ENCODE data around the gene UBA52. TPM values are rescaled to one million over a fixed set of nuclear protein-coding genes. Genes with fewer than 3 reads are reported as not detected.

Gene UBA52
- total and polyA plus RNA-seq, 2 of the 13 experiments (the other 11 are each of a cell fraction or from before 2014, with no cell fraction given) = 959 to 1,782 TPM

DNA sequence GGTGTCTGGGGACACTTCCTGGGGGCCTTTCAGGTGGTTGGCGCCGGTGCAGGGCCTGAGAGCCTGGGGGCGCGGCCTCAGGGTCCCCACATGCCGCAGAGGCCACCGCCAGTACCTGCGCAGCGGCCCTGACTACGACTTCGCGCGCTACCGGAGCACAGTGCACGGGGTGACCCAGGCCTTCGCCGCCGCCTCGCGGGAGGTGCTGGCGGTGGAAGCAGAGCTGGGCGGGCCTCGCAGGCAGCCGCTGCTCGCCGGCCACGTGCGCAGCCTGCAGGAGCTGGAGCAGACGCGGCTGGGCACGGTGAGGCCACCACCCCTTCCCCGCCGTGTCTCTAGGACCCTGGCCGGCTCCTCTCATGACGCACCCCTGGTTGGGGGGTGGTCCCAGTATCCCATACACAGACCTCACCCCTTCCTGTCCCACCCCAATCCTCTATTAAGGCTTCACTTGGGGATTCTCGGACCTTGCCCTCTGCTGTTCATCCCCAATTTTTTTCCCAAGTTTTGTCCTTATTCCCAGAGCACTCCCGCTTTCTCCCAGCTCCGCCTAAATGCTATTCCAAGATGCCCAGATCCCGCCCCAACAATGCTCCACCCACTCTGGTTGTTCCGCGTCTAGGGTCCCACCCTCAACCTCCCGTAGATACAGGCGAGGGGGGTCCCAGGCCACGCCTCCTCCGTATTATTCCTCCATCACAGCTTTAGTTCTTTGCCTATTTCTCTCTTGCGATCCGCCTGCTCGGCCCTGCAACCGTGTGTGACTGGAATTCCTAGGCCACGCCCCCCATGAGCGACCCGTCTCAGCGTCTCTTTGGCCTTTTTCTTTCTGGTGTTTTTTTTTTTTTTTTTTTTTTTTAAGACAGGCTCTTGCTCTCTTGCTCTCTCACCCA is 18.0 kb downstream of the UBA52 start (continued):
- no peak for TF ChIP-seq RBAK (CRISPR knock-in tag; IDR thresholded peaks at IDR 0.05)
- TF ChIP-seq ZNF232 (CRISPR knock-in tag; IDR thresholded peaks at IDR 0.05; ENCODE audit: borderline replicate concordance) = peak; percentile 95
- TF ChIP-seq ZNF614 (CRISPR knock-in tag; IDR thresholded peaks at IDR 0.05; ENCODE audit: borderline replicate concordance) = no peak; the same call in 1 of the 2 replicates
- TF ChIP-seq NFYC (CRISPR knock-in tag; IDR thresholded peaks at IDR 0.05) = peak; percentile 29; the same call in 1 of the 2 replicates
- no peak for TF ChIP-seq PPARG (CRISPR knock-in tag; conservative IDR thresholded peaks at IDR 0.05)
- no peak for TF ChIP-seq SIX1 (CRISPR knock-in tag; IDR thresholded peaks at IDR 0.05; ENCODE audit: borderline replicate concordance)
- TF ChIP-seq ERF (CRISPR knock-in tag; IDR thresholded peaks at IDR 0.05) = peak; percentile 33; the same call in 1 of the 2 replicates
- TF ChIP-seq ZNF34 (CRISPR knock-in tag; IDR thresholded peaks at IDR 0.05; ENCODE audit: borderline replicate concordance) = peak; percentile 20; the same call in 1 of the 2 replicates
- TF ChIP-seq TEAD2 (CRISPR knock-in tag; IDR thresholded peaks at IDR 0.05) = peak; percentile 98
- TF ChIP-seq, protein P1, sequence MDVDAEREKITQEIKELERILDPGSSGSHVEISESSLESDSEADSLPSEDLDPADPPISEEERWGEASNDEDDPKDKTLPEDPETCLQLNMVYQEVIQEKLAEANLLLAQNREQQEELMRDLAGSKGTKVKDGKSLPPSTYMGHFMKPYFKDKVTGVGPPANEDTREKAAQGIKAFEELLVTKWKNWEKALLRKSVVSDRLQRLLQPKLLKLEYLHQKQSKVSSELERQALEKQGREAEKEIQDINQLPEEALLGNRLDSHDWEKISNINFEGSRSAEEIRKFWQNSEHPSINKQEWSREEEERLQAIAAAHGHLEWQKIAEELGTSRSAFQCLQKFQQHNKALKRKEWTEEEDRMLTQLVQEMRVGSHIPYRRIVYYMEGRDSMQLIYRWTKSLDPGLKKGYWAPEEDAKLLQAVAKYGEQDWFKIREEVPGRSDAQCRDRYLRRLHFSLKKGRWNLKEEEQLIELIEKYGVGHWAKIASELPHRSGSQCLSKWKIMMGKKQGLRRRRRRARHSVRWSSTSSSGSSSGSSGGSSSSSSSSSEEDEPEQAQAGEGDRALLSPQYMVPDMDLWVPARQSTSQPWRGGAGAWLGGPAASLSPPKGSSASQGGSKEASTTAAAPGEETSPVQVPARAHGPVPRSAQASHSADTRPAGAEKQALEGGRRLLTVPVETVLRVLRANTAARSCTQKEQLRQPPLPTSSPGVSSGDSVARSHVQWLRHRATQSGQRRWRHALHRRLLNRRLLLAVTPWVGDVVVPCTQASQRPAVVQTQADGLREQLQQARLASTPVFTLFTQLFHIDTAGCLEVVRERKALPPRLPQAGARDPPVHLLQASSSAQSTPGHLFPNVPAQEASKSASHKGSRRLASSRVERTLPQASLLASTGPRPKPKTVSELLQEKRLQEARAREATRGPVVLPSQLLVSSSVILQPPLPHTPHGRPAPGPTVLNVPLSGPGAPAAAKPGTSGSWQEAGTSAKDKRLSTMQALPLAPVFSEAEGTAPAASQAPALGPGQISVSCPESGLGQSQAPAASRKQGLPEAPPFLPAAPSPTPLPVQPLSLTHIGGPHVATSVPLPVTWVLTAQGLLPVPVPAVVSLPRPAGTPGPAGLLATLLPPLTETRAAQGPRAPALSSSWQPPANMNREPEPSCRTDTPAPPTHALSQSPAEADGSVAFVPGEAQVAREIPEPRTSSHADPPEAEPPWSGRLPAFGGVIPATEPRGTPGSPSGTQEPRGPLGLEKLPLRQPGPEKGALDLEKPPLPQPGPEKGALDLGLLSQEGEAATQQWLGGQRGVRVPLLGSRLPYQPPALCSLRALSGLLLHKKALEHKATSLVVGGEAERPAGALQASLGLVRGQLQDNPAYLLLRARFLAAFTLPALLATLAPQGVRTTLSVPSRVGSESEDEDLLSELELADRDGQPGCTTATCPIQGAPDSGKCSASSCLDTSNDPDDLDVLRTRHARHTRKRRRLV (CRISPR knock-in tag; IDR thresholded peaks at IDR 0.05) = no peak
- no peak; the same call in 1 of the 2 replicates for TF ChIP-seq IRF2 (CRISPR knock-in tag; IDR thresholded peaks at IDR 0.05)
- TF ChIP-seq, protein P2, sequence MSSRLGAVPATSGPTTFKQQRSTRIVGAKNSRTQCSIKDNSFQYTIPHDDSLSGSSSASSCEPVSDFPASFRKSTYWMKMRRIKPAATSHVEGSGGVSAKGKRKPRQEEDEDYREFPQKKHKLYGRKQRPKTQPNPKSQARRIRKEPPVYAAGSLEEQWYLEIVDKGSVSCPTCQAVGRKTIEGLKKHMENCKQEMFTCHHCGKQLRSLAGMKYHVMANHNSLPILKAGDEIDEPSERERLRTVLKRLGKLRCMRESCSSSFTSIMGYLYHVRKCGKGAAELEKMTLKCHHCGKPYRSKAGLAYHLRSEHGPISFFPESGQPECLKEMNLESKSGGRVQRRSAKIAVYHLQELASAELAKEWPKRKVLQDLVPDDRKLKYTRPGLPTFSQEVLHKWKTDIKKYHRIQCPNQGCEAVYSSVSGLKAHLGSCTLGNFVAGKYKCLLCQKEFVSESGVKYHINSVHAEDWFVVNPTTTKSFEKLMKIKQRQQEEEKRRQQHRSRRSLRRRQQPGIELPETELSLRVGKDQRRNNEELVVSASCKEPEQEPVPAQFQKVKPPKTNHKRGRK (CRISPR knock-in tag; IDR thresholded peaks at IDR 0.05) = no peak; the same call in 1 of the 2 replicates
- peak; percentile 78 for TF ChIP-seq ZNF567 (CRISPR knock-in tag; IDR thresholded peaks at IDR 0.05; ENCODE audit: borderline replicate concordance)
- TF ChIP-seq ARNTL (CRISPR knock-in tag; IDR thresholded peaks at IDR 0.05) = peak; percentile 88
- peak; percentile 89 for TF ChIP-seq YEATS4 (CRISPR knock-in tag; IDR thresholded peaks at IDR 0.05; ENCODE audit: borderline replicate concordance)
- no peak for TF ChIP-seq ZKSCAN5 (CRISPR knock-in tag; IDR thresholded peaks at IDR 0.05)
- TF ChIP-seq, protein P3, sequence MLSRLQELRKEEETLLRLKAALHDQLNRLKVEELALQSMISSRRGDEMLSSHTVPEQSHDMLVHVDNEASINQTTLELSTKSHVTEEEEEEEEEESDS (CRISPR knock-in tag; IDR thresholded peaks at IDR 0.05; ENCODE audit: borderline replicate concordance) = no peak
- TF ChIP-seq, protein P4, sequence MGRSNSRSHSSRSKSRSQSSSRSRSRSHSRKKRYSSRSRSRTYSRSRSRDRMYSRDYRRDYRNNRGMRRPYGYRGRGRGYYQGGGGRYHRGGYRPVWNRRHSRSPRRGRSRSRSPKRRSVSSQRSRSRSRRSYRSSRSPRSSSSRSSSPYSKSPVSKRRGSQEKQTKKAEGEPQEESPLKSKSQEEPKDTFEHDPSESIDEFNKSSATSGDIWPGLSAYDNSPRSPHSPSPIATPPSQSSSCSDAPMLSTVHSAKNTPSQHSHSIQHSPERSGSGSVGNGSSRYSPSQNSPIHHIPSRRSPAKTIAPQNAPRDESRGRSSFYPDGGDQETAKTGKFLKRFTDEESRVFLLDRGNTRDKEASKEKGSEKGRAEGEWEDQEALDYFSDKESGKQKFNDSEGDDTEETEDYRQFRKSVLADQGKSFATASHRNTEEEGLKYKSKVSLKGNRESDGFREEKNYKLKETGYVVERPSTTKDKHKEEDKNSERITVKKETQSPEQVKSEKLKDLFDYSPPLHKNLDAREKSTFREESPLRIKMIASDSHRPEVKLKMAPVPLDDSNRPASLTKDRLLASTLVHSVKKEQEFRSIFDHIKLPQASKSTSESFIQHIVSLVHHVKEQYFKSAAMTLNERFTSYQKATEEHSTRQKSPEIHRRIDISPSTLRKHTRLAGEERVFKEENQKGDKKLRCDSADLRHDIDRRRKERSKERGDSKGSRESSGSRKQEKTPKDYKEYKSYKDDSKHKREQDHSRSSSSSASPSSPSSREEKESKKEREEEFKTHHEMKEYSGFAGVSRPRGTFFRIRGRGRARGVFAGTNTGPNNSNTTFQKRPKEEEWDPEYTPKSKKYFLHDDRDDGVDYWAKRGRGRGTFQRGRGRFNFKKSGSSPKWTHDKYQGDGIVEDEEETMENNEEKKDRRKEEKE (IDR thresholded peaks at IDR 0.05) = no peak
- peak; percentile 8 for TF ChIP-seq HNRNPK (IDR thresholded peaks at IDR 0.05; ENCODE audit: low read depth, low read length, poor library complexity, severe bottlenecking)
- no peak for TF ChIP-seq ZNF205 (CRISPR knock-in tag; IDR thresholded peaks at IDR 0.05)
